CD4-positive, alpha-beta T cell treated with Interleukin-6 for 4 hours (primary cell): ENCODE measurements around the gene IRGQ.
"Not testable (repeated sequence)": the region's sequence is repeated elsewhere in the genome, so short reads cannot be mapped to it uniquely, and the experiment has no call there.

ENCODE experiments used
- DNase-seq: peaks from one replicate; pipeline ENCODE4 v3.0.0-alpha.2; 2020; ENCODE audit warnings: mixed read lengths

The IRGQ gene

GRCh38 chr19:43570174-43570791 is 25.7 kb downstream of the IRGQ start:
- DNase-seq, result no peak

- DNase-seq, result no peak
These were observed 26.3 kb downstream of the IRGQ start for GRCh38 chr19:43569657-43570056.

- DNase-seq, result peak; percentile 27
These were observed 31.1 kb downstream of the IRGQ start for GRCh38 chr19:43564800-43565199.

GRCh38 chr19:43563816-43564457 is 32.0 kb downstream of the IRGQ start:
- DNase-seq, result no peak

- peak; percentile 88 for DNase-seq
These were observed 33.2 kb downstream of the IRGQ start for GRCh38 chr19:43562698-43563241.

- peak; percentile 9 for DNase-seq
These were observed 33.7 kb downstream of the IRGQ start for GRCh38 chr19:43562226-43562697.

GRCh38 chr19:43561139-43561970 is 34.6 kb downstream of the IRGQ start:
- DNase-seq, result no peak

- peak; percentile 42 for DNase-seq
These were observed 35.2 kb downstream of the IRGQ start for GRCh38 chr19:43560687-43561086.

- peak; percentile 90 for DNase-seq
These were observed 40.7 kb downstream of the IRGQ start for GRCh38 chr19:43555185-43555770.

- DNase-seq, result no peak
These were observed 41.5 kb downstream of the IRGQ start for GRCh38 chr19:43554317-43554895.

GRCh38 chr19:43553656-43554055 is 42.3 kb downstream of the IRGQ start:
- DNase-seq, result no peak

GRCh38 chr19:43552616-43553015 is 43.3 kb downstream of the IRGQ start:
- no peak for DNase-seq

- no peak for DNase-seq
These were observed 43.8 kb downstream of the IRGQ start for GRCh38 chr19:43552198-43552450.

GRCh38 chr19:43551399-43552197 is 44.3 kb downstream of the IRGQ start:
- no peak for DNase-seq

- no peak for DNase-seq
These were observed 47.2 kb downstream of the IRGQ start for GRCh38 chr19:43548706-43549105.

- not testable (repeated sequence) for DNase-seq
These were observed 48.0 kb downstream of the IRGQ start for GRCh38 chr19:43547926-43548325.

- DNase-seq, result no peak
These were observed 49.4 kb downstream of the IRGQ start for GRCh38 chr19:43546581-43546980.

- DNase-seq, result no peak
These were observed 50.0 kb downstream of the IRGQ start for GRCh38 chr19:43545981-43546380.

GRCh38 chr19:43545276-43545675 is 50.7 kb downstream of the IRGQ start:
- no peak for DNase-seq

- DNase-seq, result no peak
These were observed 51.9 kb downstream of the IRGQ start for GRCh38 chr19:43544077-43544476.

GRCh38 chr19:43541920-43542650 is 53.8 kb downstream of the IRGQ start:
- no peak for DNase-seq
